IPS DF 4.7 (cell line): ENCODE measurements around the gene FNDC3B.

ENCODE experiments used
- DNase-seq: peaks from one replicate; pipeline ENCODE4 v3.0.0-alpha.2; 2013; ENCODE audit warnings: low spot score; ENCODE audit errors: extremely low read depth

The FNDC3B gene

GRCh38 chr3:172325461-172325860 lies 286.1 kb downstream of the FNDC3B start:
- no peak for DNase-seq

GRCh38 chr3:172326993-172327392 lies 287.6 kb downstream of the FNDC3B start:
- DNase-seq, result no peak

GRCh38 chr3:172328282-172328681 lies 288.9 kb downstream of the FNDC3B start:
- no peak for DNase-seq

- DNase-seq, result no peak
Observed at GRCh38 chr3:172329070-172329469, 289.7 kb downstream of the FNDC3B start.

GRCh38 chr3:172330413-172330812 lies 291.0 kb downstream of the FNDC3B start:
- DNase-seq, result no peak

- DNase-seq, result peak; percentile 44
Observed at GRCh38 chr3:172332256-172333041, 293.1 kb downstream of the FNDC3B start.

- no peak for DNase-seq
Observed at GRCh38 chr3:172333042-172333377, 293.6 kb downstream of the FNDC3B start.

GRCh38 chr3:172333692-172334457 lies 294.5 kb downstream of the FNDC3B start:
- no peak for DNase-seq

GRCh38 chr3:172334671-172335207 lies 295.4 kb downstream of the FNDC3B start:
- DNase-seq, result no peak

GRCh38 chr3:172339892-172340291 lies 300.5 kb downstream of the FNDC3B start:
- no peak for DNase-seq

- no peak for DNase-seq
Observed at GRCh38 chr3:172340583-172340982, 301.2 kb downstream of the FNDC3B start.

GRCh38 chr3:172341482-172342059 lies 302.2 kb downstream of the FNDC3B start:
- DNase-seq, result no peak

GRCh38 chr3:172342097-172342659 lies 302.8 kb downstream of the FNDC3B start:
- no peak for DNase-seq

GRCh38 chr3:172343117-172343516 lies 303.7 kb downstream of the FNDC3B start:
- DNase-seq, result no peak

- DNase-seq, result no peak
Observed at GRCh38 chr3:172343979-172344378, 304.6 kb downstream of the FNDC3B start.

GRCh38 chr3:172346161-172346560 lies 306.8 kb downstream of the FNDC3B start:
- no peak for DNase-seq

- DNase-seq, result no peak
Observed at GRCh38 chr3:172347895-172348679, 308.7 kb downstream of the FNDC3B start.

- no peak for DNase-seq
Observed at GRCh38 chr3:172351895-172352466, 312.6 kb downstream of the FNDC3B start.

GRCh38 chr3:172352786-172353185 lies 313.4 kb downstream of the FNDC3B start:
- DNase-seq, result no peak

GRCh38 chr3:172354931-172355499 lies 315.6 kb downstream of the FNDC3B start:
- no peak for DNase-seq
